ENCODE results near the gene FGF14. TPM values are rescaled to one million over a fixed set of nuclear protein-coding genes. Genes with fewer than 3 reads are reported as not detected.

Gene FGF14
- total RNA-seq, 1 donor from 2014 or later = 0.22 TPM

DNA sequence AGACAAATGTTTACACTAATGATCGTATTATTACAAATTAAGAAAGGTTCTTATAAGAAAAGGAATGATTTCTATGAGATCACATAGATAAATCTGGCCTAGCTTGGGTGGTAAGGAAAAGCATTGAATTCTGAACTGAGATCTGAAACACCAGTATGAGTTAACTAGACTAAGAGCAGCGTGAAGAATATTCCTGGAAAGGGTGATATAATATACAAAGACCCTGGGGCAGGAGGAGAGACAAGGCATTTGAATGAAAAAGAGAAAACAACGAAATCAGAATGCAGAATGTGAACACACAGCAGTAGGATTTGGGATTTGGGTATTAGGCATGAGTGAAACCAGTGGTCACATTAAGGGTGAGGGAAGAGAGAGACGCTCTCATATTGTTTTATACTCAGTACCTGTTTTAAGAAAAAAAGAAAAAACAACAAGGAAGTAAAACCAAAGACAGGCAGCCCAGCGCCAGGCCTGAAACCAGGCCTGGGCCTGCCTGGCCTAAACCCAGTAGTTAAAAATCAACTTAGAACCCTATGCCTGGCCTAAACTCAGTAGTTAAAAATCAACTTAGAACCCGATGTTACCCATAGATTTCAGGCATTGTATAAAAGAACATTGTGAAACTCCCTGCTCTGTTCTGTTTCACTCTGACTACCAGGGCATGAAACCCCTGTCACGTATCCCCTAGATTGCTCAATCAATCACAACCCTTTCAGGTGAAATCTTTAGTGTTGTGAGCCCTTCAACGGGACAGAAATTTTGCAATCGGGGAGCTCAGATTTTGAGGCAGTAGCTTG lies 662.3 kb downstream of the FGF14 start:
- DNase-seq (ENCODE audit: low spot score) = no peak
- H3K36me3 Mint-ChIP-seq (ENCODE audit: low read depth) = no peaks in the 10 kb centered on the region
- no peaks in the 10 kb centered on the region for H3K9me3 Mint-ChIP-seq (ENCODE audit: low read depth)
- H3K4me1 Mint-ChIP-seq (ENCODE audit: low read depth) = peaks cover 3% of the 10 kb centered on the region
- H3K4me3 Mint-ChIP-seq (ENCODE audit: unreplicated experiment) = no peak overlapping the region
- no peak overlapping the region for H3K27ac Mint-ChIP-seq (ENCODE audit: unreplicated experiment)
- no peak for TF ChIP-seq CTCF (IDR thresholded peaks at IDR 0.05)
- H3K27me3 Mint-ChIP-seq (ENCODE audit: low read depth) = no peaks in the 10 kb centered on the region

DNA sequence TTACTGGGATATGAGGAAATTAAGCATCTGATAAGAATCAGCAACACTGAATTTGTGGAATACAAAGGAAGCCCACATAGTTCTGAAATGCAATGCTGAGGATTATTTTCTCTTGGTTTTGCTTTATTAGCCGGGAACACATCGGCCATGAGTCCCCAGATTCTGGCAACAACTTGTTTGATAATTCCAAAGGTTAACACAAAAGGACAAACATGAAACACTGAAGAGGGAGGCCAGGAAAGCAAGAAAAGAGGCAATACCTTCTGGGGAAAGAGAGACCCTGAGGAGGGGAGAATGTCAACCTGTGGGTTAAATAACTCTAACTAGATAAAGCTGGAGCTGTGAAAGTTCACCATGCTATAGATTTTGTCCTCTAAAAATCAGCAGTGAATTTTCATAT lies 663.5 kb downstream of the FGF14 start:
- TF ChIP-seq CTCF (IDR thresholded peaks at IDR 0.05) = no peak
- Mint-ChIP-seq H3K27me3 (ENCODE audit: low read depth) (no peaks in the 10 kb centered on the region), H3K9me3 (ENCODE audit: low read depth) (no peaks in the 10 kb centered on the region)

GRCh38 chr13:101736566-101736965 lies 665.3 kb downstream of the FGF14 start:
- Mint-ChIP-seq H3K36me3 (ENCODE audit: low read depth) (no peaks in the 10 kb centered on the region), H3K27me3 (ENCODE audit: low read depth) (no peaks in the 10 kb centered on the region), H3K27ac (ENCODE audit: unreplicated experiment) (no peak overlapping the region), H3K9me3 (ENCODE audit: low read depth) (no peaks in the 10 kb centered on the region), H3K4me1 (ENCODE audit: low read depth) (peaks cover 7% of the 10 kb centered on the region), H3K4me3 (ENCODE audit: unreplicated experiment) (no peak overlapping the region)
- no peak for DNase-seq (ENCODE audit: low spot score)
- TF ChIP-seq CTCF (IDR thresholded peaks at IDR 0.05) = no peak

More for the DNA sequence above, 663.5 kb downstream of the FGF14 start:
- Mint-ChIP-seq H3K36me3 (ENCODE audit: low read depth) (no peaks in the 10 kb centered on the region), H3K27ac (ENCODE audit: unreplicated experiment) (no peak overlapping the region), H3K4me1 (ENCODE audit: low read depth) (peaks cover 3% of the 10 kb centered on the region), H3K4me3 (ENCODE audit: unreplicated experiment) (no peak overlapping the region)
- no peak for DNase-seq (ENCODE audit: low spot score)

- H3K9me3 Mint-ChIP-seq (ENCODE audit: low read depth) = no peaks in the 10 kb centered on the region
- H3K4me1 Mint-ChIP-seq (ENCODE audit: low read depth) = peaks cover 37% of the 10 kb centered on the region
- no peak overlapping the region for H3K27ac Mint-ChIP-seq (ENCODE audit: unreplicated experiment)
- no peaks in the 10 kb centered on the region for H3K36me3 Mint-ChIP-seq (ENCODE audit: low read depth)
- no peak for DNase-seq (ENCODE audit: low spot score)
- no peak for TF ChIP-seq CTCF (IDR thresholded peaks at IDR 0.05)
- no peak overlapping the region for H3K4me3 Mint-ChIP-seq (ENCODE audit: unreplicated experiment)
- no peaks in the 10 kb centered on the region for H3K27me3 Mint-ChIP-seq (ENCODE audit: low read depth)
Measured at GRCh38 chr13:101730420-101731000, 671.3 kb downstream of the FGF14 start.

DNA sequence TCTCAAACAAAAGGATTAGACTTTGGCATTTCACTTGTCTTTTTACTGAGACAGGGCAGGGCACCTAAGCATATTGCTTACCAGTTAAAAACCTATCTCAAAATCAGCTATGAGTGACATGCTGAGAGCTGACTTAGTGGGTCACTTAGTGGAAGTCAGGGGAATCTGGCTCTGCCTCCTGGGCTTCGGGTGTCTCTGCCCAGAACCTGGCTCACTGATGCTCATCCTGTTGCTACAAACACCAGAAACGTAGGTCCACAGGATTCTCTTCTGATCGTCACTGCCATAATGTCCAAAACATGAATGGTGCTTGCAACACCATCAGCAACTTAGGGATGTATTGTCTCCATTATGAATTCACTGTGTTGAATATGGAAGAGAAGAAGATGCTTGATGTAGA lies 673.2 kb downstream of the FGF14 start:
- Mint-ChIP-seq H3K9me3 (ENCODE audit: low read depth) (peaks cover 3% of the 10 kb centered on the region), H3K36me3 (ENCODE audit: low read depth) (peaks cover 4% of the 10 kb centered on the region), H3K27ac (ENCODE audit: unreplicated experiment) (peak overlapping the region; percentile 61), H3K4me3 (ENCODE audit: unreplicated experiment) (no peak overlapping the region), H3K27me3 (ENCODE audit: low read depth) (no peaks in the 10 kb centered on the region), H3K4me1 (ENCODE audit: low read depth) (peaks cover 37% of the 10 kb centered on the region)
- no peak for DNase-seq (ENCODE audit: low spot score)
- no peak for TF ChIP-seq CTCF (IDR thresholded peaks at IDR 0.05)

Data from chondrocyte (in vitro differentiated cells).